IMR-90 (cell line): ENCODE measurements around the gene RFT1. TPM values are rescaled to one million over a fixed set of nuclear protein-coding genes. Genes with fewer than 3 reads are reported as not detected.

ENCODE experiments used
- ATAC-seq: fragments of 200-7000 bp; cut with Tn5 transposase; 2 replicates; pipeline ENCODE4 v1.9.1; 2020; ENCODE audit warnings: low read depth, mild to moderate bottlenecking, moderate library complexity
- BruUV-seq: library from RNA; stranded (reverse); fragments of 400-500 nt; replicated peaks from 2 replicates; lab custom pipeline; 2021; lab: Mats Ljungman, UMichigan
- CTCF ChIA-PET: fragments of 300-600 bp; formaldehyde crosslinking; extraction: SDS; loops from one replicate; lab custom pipeline; 2021; ENCODE audit warnings: antibody characterized with exemption; lab: Yijun Ruan, JAX
- POLR2A ChIA-PET: fragments of 300-600 bp; sonication (Branson Sonifier 250); formaldehyde crosslinking; loops from one replicate; lab custom pipeline; 2022; ENCODE audit warnings: antibody characterized with exemption; ENCODE audit not compliant: unreplicated experiment; lab: Charles Lee
- DNase-seq: peaks from one replicate; pipeline ENCODE4 v3.0.0; 2013
- H2AFZ ChIP-seq: replicated peaks from 2 replicates; pipeline ENCODE3; 2013; ENCODE audit warnings: low read length, mild to moderate bottlenecking; ENCODE audit not compliant: poor library complexity
- H2AK5ac ChIP-seq: 2 replicates; pipeline ENCODE4 v1.6.1; 2013; ENCODE audit warnings: low read depth, low read length, inconsistent platforms
- H2AK9ac ChIP-seq: replicated peaks from 2 replicates; pipeline ENCODE3; 2013; ENCODE audit warnings: mild to moderate bottlenecking, low read depth, low read length, moderate library complexity; ENCODE audit not compliant: poor library complexity
- H2BK120ac ChIP-seq: 2 replicates; pipeline ENCODE4 v1.6.1; 2013; ENCODE audit warnings: low read depth, low read length, inconsistent platforms
- H2BK15ac ChIP-seq: 3 replicates; pipeline ENCODE4 v1.6.1; 2013; ENCODE audit warnings: low read depth, low read length, inconsistent platforms
- H2BK20ac ChIP-seq: 2 replicates; pipeline ENCODE4 v1.6.1; 2013; ENCODE audit warnings: low read depth, mild to moderate bottlenecking, inconsistent platforms, low read length, moderate library complexity
- H2BK5ac ChIP-seq: 2 replicates; pipeline ENCODE4 v1.6.1; 2013; ENCODE audit warnings: mild to moderate bottlenecking, low read depth, low read length, inconsistent platforms; ENCODE audit not compliant: poor library complexity, severe bottlenecking
- H3K14ac ChIP-seq: replicated peaks from 2 replicates; pipeline ENCODE4 v1.6.1; 2013; ENCODE audit warnings: low read depth, low read length, inconsistent platforms
- H3K18ac ChIP-seq: 2 replicates; pipeline ENCODE4 v1.6.1; 2013; ENCODE audit warnings: low read depth, low read length, control low read depth
- H3K23ac ChIP-seq: 2 replicates; pipeline ENCODE4 v1.6.1; 2013; ENCODE audit warnings: low read depth, low read length, inconsistent platforms
- H3K27ac ChIP-seq: 2 replicates; pipeline ENCODE4 v1.5.1; 2013; ENCODE audit warnings: mild to moderate bottlenecking, control low read depth, low read length; ENCODE audit not compliant: insufficient read depth
- H3K27me3 ChIP-seq: 2 replicates; pipeline ENCODE4 v1.6.1; 2013; ENCODE audit warnings: low read length; ENCODE audit not compliant: control insufficient read depth, insufficient read depth
- H3K36me3 ChIP-seq: 2 replicates; pipeline ENCODE4 v1.6.1; 2013; ENCODE audit warnings: low read length, mixed read lengths; ENCODE audit not compliant: control insufficient read depth, insufficient read depth
- H3K4ac ChIP-seq: 2 replicates; pipeline ENCODE4 v1.6.1; 2013; ENCODE audit warnings: low read depth, low read length, inconsistent platforms
- H3K4me1 ChIP-seq: 2 replicates; pipeline ENCODE4 v1.6.1; 2013; ENCODE audit warnings: low read length, mixed read lengths; ENCODE audit not compliant: control insufficient read depth, insufficient read depth
- H3K4me2 ChIP-seq: 2 replicates; pipeline ENCODE4 v1.6.1; 2013; ENCODE audit warnings: low read depth, mild to moderate bottlenecking, control low read depth, low read length, moderate library complexity
- H3K4me3 ChIP-seq: 2 replicates; pipeline ENCODE4 v1.5.1; 2013; ENCODE audit warnings: low read depth, mild to moderate bottlenecking, control low read depth, low read length, moderate library complexity; ENCODE audit not compliant: insufficient read depth
- H3K56ac ChIP-seq: 2 replicates; pipeline ENCODE4 v1.6.1; 2013; ENCODE audit warnings: low read length, inconsistent platforms; ENCODE audit not compliant: insufficient read depth; ENCODE audit errors: extremely low read depth
- H3K79me1 ChIP-seq, 2 experiments: 2 replicates each; pipeline ENCODE4 v1.6.1; 2013; ENCODE audit warnings: low read length in 2 of 2, inconsistent platforms in 1 of 2, low read depth in 1 of 2
- H3K9ac ChIP-seq: 2 replicates; pipeline ENCODE4 v1.6.1; 2013; ENCODE audit warnings: low read depth, low read length, control low read depth
- H3K9me1 ChIP-seq: 2 replicates; pipeline ENCODE4 v1.6.1; 2013; ENCODE audit warnings: low read length, inconsistent platforms; ENCODE audit not compliant: insufficient read depth
- H3K9me3 ChIP-seq: 2 replicates; pipeline ENCODE4 v1.6.1; 2013; ENCODE audit warnings: low read length; ENCODE audit not compliant: control insufficient read depth, insufficient read depth
- H4K20me1 ChIP-seq: 2 replicates; pipeline ENCODE4 v1.6.1; 2013; ENCODE audit warnings: low read length, inconsistent platforms; ENCODE audit not compliant: insufficient read depth
- H4K5ac ChIP-seq: 2 replicates; pipeline ENCODE4 v1.6.1; 2013; ENCODE audit warnings: mild to moderate bottlenecking, low read depth, low read length, control low read depth
- H4K8ac ChIP-seq, 2 experiments: 2 replicates each; pipeline ENCODE4 v1.6.1; 2013; ENCODE audit warnings: low read depth in 2 of 2, low read length in 2 of 2, control low read depth in 1 of 2, inconsistent platforms in 1 of 2
- H4K91ac ChIP-seq: 2 replicates; pipeline ENCODE4 v1.6.1; 2013; ENCODE audit warnings: low read depth, low read length, inconsistent platforms; ENCODE audit not compliant: insufficient read depth
- CEBPB ChIP-seq: IDR thresholded peaks from 2 replicates; pipeline ENCODE4 v1.6.1; 2012; ENCODE audit warnings: low read depth, low read length, improper control_type of control experiment
- CTCF ChIP-seq: conservative IDR thresholded peaks from 2 replicates; pipeline ENCODE4 v1.5.1; 2012; ENCODE audit warnings: mild to moderate bottlenecking, low read depth, low read length, improper control_type of control experiment
- SMC3 ChIP-seq: fragments of 150-350 bp; IDR thresholded peaks from 2 replicates; pipeline ENCODE4 v1.6.1; 2016; ENCODE audit warnings: low read depth, mild to moderate bottlenecking, antibody characterized with exemption, low read length, moderate library complexity
- USF2 ChIP-seq: fragments of 150-350 bp; IDR thresholded peaks from 2 replicates; pipeline ENCODE4 v1.6.1; 2017; ENCODE audit warnings: mild to moderate bottlenecking, antibody characterized with exemption, low read length, low read depth
- WGBS, 2 experiments: methylation state at CpG; one replicate each; pipeline versions ENCODE4 v1.1.5 to v1.1.7; 2013; ENCODE audit warnings: missing lambda C conversion rate in 2 of 2; ENCODE audit not compliant: insufficient read length in 1 of 2; ENCODE audit errors: extremely low coverage in 2 of 2; 5-methylcytosine and 5-hydroxymethylcytosine counted together
- dilution Hi-C: fragments of 300-500 bp; cut with HindIII; formaldehyde crosslinking; loops from one replicate; pipeline ENCODE4 v1.14.3; 2018; ENCODE audit warnings: low sequenced_read_pairs; ENCODE audit not compliant: unreplicated experiment
- in situ Hi-C: fragments of 300-500 bp; cut with MboI; formaldehyde crosslinking; loops from 3 replicates; pipeline ENCODE4 v1.14.3; 2019; ENCODE audit warnings: low sequenced_read_pairs, inconsistent platforms, mixed read lengths
- intact Hi-C: fragments of 100-400 bp; cut with micrococcal nuclease; formaldehyde crosslinking; loops from 2 replicates; pipeline ENCODE4 v1.10.0; 2022
- polyA plus RNA-seq, 3 experiments: library from polyadenylated mRNA; depleted of rRNA; stranded (reverse); fragments of >200 nt; gene quantifications; 2 replicates each; pipeline ENCODE4 v1.2.3, GENCODE V29; 2012; ENCODE audit warnings: low replicate concordance in 1 of 3
- total RNA-seq: library from RNA; depleted of rRNA; stranded (reverse); fragments of >200 nt; gene quantifications from 2 replicates; pipeline ENCODE4 v1.2.3, GENCODE V29; 2012
- TF ChIP-seq, protein P1 (sequence below): fragments of 150-350 bp; IDR thresholded peaks from 2 replicates; pipeline ENCODE4 v1.6.1; 2016; ENCODE audit warnings: low read depth, mild to moderate bottlenecking, low read length, moderate library complexity, borderline replicate concordance

RFT1 gene
- total and polyA plus RNA-seq, 2 of the 4 experiments (the other 2 are of a cell fraction): 14.5 to 23.5 TPM

DNA sequence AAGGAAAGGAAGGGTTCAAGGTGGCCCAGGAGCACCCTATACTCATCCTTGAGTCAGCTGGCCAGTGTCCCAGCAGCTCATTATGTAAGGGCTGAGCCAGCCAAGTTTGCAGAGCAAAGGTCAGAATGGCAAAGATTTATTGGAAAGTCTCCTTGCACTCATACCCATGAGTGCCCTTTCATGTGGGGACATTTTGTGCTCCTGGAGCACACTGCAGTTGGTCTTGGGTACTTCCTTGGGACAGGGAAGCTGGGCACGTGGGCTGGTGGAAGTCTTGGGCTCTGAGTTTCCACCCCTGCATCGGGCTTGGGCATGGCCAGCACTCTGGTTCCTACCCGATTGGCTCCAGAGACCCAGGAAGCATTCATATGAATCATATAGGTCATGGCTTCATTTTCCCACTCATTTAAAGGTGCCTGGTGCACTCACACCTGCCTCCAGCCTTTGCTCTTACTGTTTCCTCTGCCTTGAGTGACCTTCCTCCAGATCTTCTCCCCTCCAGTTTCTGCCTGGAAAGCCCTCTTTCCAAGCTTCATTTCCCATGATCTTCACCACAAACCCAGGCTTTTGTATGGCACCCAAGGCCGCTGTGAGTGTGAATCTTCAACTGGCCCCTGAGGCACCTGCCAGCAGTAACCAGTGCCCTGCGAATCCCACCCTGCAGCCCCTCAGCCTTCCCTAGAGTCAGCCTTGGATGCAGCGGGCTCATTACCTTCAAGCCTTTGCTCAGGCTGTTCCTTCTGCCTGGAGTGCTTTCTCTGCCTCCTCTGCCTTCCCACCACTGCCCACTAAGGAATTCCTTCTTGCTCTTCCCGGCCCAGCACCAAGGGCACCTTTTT lies 20.2 kb upstream of the RFT1 start:
- H3K27ac ChIP-seq: no peak overlapping the region
- H3K56ac ChIP-seq: no peak overlapping the region
- DNase-seq: peak; percentile 47
- H3K36me3 ChIP-seq: no peaks in the 10 kb centered on the region
- H2BK120ac ChIP-seq: no peak overlapping the region
- H3K27me3 ChIP-seq: peaks cover 13% of the 10 kb centered on the region
- no peaks in the 10 kb centered on the region for H3K9me1 ChIP-seq
- in situ Hi-C loops (no loop called here), dilution Hi-C loops (no loop called here), intact Hi-C loops (no loop called here)
- no peak overlapping the region for H3K9ac ChIP-seq
- H3K14ac ChIP-seq: no peak overlapping the region
- no peak overlapping the region for H2AK5ac ChIP-seq
- H3K23ac ChIP-seq: no peak overlapping the region
- peaks cover 5% of the 10 kb centered on the region for H3K4me1 ChIP-seq
- H2AFZ ChIP-seq: peak overlapping the region; percentile 1
- no peak overlapping the region for H2AK9ac ChIP-seq
- H3K9me3 ChIP-seq: no peaks in the 10 kb centered on the region
- no TSS peak for BruUV-seq
- H2BK20ac ChIP-seq: no peak overlapping the region
- ChIA-PET CTCF (no interaction called here), POLR2A (no interaction called here)
- TF ChIP-seq CTCF: no peak
- TF ChIP-seq USF2: no peak
- TF ChIP-seq CEBPB: no peak
- TF ChIP-seq, protein P1, sequence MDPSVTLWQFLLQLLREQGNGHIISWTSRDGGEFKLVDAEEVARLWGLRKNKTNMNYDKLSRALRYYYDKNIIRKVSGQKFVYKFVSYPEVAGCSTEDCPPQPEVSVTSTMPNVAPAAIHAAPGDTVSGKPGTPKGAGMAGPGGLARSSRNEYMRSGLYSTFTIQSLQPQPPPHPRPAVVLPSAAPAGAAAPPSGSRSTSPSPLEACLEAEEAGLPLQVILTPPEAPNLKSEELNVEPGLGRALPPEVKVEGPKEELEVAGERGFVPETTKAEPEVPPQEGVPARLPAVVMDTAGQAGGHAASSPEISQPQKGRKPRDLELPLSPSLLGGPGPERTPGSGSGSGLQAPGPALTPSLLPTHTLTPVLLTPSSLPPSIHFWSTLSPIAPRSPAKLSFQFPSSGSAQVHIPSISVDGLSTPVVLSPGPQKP: no peak
- TF ChIP-seq SMC3: no peak
- no peak overlapping the region for H4K91ac ChIP-seq
- 81% methylated on average over 3 of the region's 7 CpGs; no CpG with 5 or more reads in 1 of the 2 experiments for WGBS, 2 experiments
- no peak for ATAC-seq
- H3K79me1 ChIP-seq: no peaks in the 10 kb centered on the region
- H4K5ac ChIP-seq: no peak overlapping the region
- H3K18ac ChIP-seq: no peak overlapping the region
- H3K4ac ChIP-seq: no peak overlapping the region
- H2BK15ac ChIP-seq: no peak overlapping the region
- no peak overlapping the region for H2BK5ac ChIP-seq
- H3K4me2 ChIP-seq: no peak overlapping the region
- H3K4me3 ChIP-seq: no peak overlapping the region
- H4K20me1 ChIP-seq: no peaks in the 10 kb centered on the region
- H4K8ac ChIP-seq: no peak overlapping the region
